ENCODE measurements around the gene PIGW.

PIGW gene

DNA sequence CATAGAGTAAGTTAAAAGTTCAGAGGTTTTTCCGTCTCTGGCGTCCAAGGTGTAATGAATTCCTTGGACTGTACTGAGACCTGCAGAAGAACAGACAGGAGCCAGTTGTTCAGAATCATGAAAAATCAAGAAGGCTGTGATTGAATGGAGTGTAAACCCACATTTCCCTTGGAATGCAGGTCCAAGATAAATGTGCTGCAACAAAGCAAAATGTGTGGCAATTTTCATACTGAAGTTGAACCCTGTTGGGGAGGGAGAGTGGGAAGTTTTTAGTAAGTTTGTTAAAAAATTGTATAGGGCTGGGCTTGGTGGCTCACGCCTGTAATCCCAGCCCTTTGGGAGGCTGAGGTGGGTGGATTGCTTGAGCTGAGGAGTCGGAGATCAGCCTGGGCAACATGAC lies 31.3 kb downstream of the PIGW start:
- peaks cover 9% of the 10 kb centered on the region for H3K36me3 ChIP-seq (ENCODE audit: control insufficient read depth, insufficient read depth, low read length)

DNA sequence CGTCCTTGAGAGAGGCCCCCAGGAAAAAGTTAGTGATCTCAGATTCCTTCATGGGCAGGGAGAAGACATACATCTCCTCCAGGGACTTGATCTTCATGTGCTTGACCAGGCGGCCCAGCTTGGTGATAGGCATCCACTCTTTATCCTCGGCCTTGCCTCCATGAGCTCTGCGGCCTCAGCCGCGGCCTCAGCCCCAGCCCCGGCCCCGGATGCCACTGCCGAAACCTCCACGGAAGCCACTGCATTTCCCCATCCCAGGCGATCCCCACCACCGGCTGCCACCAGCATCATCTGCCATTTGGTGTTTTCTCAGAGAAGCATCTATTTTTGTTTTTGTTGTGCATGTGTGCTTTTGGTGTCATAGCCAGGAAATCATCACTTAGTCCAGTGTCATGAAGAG lies 40.2 kb downstream of the PIGW start:
- H3K27me3 ChIP-seq (ENCODE audit: control insufficient read depth, insufficient read depth, low read length), result no peaks in the 10 kb centered on the region
- H3K36me3 ChIP-seq (ENCODE audit: control insufficient read depth, insufficient read depth, low read length), result peaks cover 6% of the 10 kb centered on the region
- no peaks in the 10 kb centered on the region for H3K4me1 ChIP-seq (ENCODE audit: control insufficient read depth, insufficient read depth, low read length)
- no peaks in the 10 kb centered on the region for H3K9me3 ChIP-seq (ENCODE audit: control insufficient read depth, low read length)
- no peak overlapping the region for H3K9ac ChIP-seq (ENCODE audit: low read length)
- no peak overlapping the region for H3K4me3 ChIP-seq (ENCODE audit: low read length)

More for the DNA sequence above, 31.3 kb downstream of the PIGW start:
- H3K27me3 ChIP-seq (ENCODE audit: control insufficient read depth, insufficient read depth, low read length), result no peaks in the 10 kb centered on the region
- H3K4me3 ChIP-seq (ENCODE audit: low read length), result no peak overlapping the region
- no peaks in the 10 kb centered on the region for H3K9me3 ChIP-seq (ENCODE audit: control insufficient read depth, low read length)
- H3K9ac ChIP-seq (ENCODE audit: low read length), result no peak overlapping the region
- H3K4me1 ChIP-seq (ENCODE audit: control insufficient read depth, insufficient read depth, low read length), result no peaks in the 10 kb centered on the region

DNA sequence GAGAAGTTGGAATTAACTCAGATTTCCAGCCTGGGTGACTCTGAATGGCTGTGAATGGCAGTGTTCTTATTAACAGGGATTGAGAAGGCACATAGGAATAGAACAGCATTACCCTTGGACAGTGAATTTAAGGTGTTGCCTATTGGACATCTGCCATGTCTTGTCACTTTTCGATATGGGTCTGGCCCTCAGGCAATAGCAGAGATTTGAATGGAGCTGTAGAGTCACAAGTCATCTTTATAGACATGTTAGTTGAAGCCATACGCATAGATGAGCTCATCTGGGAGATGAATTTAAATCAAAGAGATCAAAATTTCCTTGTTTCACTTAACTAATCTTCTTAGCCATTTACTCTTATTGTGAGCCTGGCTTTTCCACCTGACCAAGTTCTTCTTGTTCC lies 42.0 kb downstream of the PIGW start:
- Histone ChIP-seq H3K4me1 (ENCODE audit: control insufficient read depth, insufficient read depth, low read length) (no peaks in the 10 kb centered on the region), H3K9me3 (ENCODE audit: control insufficient read depth, low read length) (no peaks in the 10 kb centered on the region), H3K27me3 (ENCODE audit: control insufficient read depth, insufficient read depth, low read length) (no peaks in the 10 kb centered on the region), H3K36me3 (ENCODE audit: control insufficient read depth, insufficient read depth, low read length) (peaks cover 6% of the 10 kb centered on the region), H3K9ac (ENCODE audit: low read length) (no peak overlapping the region), H3K4me3 (ENCODE audit: low read length) (no peak overlapping the region)

DNA sequence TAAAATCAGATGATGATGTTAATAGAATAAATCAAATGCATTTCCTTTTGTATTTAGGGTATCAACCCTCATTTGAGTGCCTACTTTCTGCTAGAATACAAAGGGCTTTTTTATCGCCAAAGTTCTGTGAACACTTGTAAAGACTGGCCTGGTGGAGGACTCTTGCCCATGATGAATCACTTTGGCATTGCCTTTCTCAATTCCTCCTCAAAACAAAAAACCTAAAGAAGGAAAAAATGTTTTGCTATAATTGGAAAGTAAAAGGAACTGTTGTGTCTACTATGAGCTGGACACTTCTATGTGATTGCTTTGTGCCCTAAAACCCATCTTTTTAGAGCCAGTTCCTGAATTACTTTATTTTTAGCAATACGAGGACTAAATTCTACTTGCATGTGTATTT lies 43.9 kb downstream of the PIGW start:
- Histone ChIP-seq H3K36me3 (ENCODE audit: control insufficient read depth, insufficient read depth, low read length) (peaks cover 6% of the 10 kb centered on the region), H3K4me1 (ENCODE audit: control insufficient read depth, insufficient read depth, low read length) (no peaks in the 10 kb centered on the region), H3K4me3 (ENCODE audit: low read length) (no peak overlapping the region), H3K9ac (ENCODE audit: low read length) (no peak overlapping the region), H3K9me3 (ENCODE audit: control insufficient read depth, low read length) (no peaks in the 10 kb centered on the region), H3K27me3 (ENCODE audit: control insufficient read depth, insufficient read depth, low read length) (no peaks in the 10 kb centered on the region)

DNA sequence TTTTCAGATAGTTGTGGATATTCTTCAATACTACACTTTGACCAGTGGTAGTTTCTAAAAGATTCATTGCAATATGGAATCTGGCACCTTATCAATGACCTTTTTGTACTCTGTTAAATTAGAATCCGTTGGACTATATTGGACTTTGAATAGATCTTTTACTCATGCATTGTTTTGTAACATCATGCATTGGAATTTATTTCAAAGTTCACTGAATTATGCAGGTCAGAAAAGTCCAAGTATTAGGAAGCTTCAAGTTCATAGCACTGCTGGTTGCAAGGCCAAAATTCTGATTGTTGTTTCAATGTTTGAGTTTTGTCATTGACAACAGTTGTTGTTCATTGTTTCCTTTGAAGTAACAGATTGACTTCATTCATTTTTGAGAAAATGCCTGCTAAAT lies 49.0 kb downstream of the PIGW start:
- Histone ChIP-seq H3K36me3 (ENCODE audit: control insufficient read depth, insufficient read depth, low read length) (peaks cover 6% of the 10 kb centered on the region), H3K9me3 (ENCODE audit: control insufficient read depth, low read length) (no peaks in the 10 kb centered on the region), H3K4me3 (ENCODE audit: low read length) (no peak overlapping the region), H3K27me3 (ENCODE audit: control insufficient read depth, insufficient read depth, low read length) (no peaks in the 10 kb centered on the region), H3K9ac (ENCODE audit: low read length) (no peak overlapping the region), H3K4me1 (ENCODE audit: control insufficient read depth, insufficient read depth, low read length) (no peaks in the 10 kb centered on the region)

DNA sequence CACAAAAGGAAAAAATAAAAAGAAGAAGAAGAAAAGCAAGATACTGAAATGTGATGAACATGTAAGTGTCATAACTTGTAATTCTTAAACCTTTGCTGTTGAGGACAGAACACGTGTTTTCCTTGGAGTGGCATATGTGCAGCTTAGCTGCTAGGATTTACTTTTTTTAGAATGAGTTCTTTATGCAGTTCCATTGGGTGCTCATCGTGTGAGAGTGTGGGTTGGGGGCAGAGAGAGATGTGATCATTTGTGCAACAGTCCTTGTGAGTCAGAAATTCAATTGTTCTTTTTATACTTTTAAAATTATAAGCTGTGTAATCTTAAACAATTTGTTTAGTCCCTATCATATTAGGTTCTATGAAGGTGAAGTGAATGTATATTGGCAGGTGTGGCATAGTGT lies 51.4 kb downstream of the PIGW start:
- no peak overlapping the region for H3K4me3 ChIP-seq (ENCODE audit: low read length)
- no peak overlapping the region for H3K9ac ChIP-seq (ENCODE audit: low read length)
- H3K4me1 ChIP-seq (ENCODE audit: control insufficient read depth, insufficient read depth, low read length), result peaks cover 4% of the 10 kb centered on the region
- H3K27me3 ChIP-seq (ENCODE audit: control insufficient read depth, insufficient read depth, low read length), result no peaks in the 10 kb centered on the region
- H3K36me3 ChIP-seq (ENCODE audit: control insufficient read depth, insufficient read depth, low read length), result no peaks in the 10 kb centered on the region
- no peaks in the 10 kb centered on the region for H3K9me3 ChIP-seq (ENCODE audit: control insufficient read depth, low read length)

Measured in mucosa of stomach (tissue), 1 donor.